ENCODE results near the gene ZNF488.
"Not testable (repeated sequence)": the region's sequence is repeated elsewhere in the genome, so short reads cannot be mapped to it uniquely, and the experiment has no call there.

The ZNF488 gene

DNA sequence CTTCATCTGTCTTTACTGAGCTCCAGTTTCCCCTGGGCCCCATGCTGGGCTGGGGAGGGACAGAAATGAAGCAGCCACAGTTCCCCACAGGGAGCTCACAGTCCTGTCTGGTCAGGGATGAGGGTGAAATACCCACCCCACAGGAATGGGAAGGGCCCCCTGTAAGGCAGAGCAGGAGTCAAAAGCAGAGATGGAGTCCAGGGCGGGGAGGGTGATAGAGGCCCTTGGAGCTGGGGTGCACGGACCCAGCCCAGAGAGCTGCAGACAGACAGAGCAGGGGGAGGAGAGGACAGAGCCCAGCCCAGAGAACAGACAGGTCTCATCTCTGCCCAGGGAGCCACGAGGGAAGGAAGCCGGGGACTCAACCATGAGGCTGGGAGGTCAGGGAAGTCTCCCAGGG lies 34.9 kb upstream of the ZNF488 start:
- H3K27ac ChIP-seq = no peak overlapping the region
- H3K9me3 ChIP-seq (ENCODE audit: low read depth, low read length) = no peaks in the 10 kb centered on the region
- no peak for DNase-seq (ENCODE audit: low read depth, low spot score)
- H3K9ac ChIP-seq (ENCODE audit: insufficient read length) = no peak overlapping the region
- TF ChIP-seq EZH2 (IDR thresholded peaks at IDR 0.05) (no peak), POLR2AphosphoS5 (IDR thresholded peaks at IDR 0.05; ENCODE audit: borderline replicate concordance, low read depth, low read length) (no peak), FOXP2 (optimal IDR thresholded peaks at IDR 0.05; ENCODE audit: control extremely low read depth, extremely low read length, insufficient read depth) (no peak)
- H3K4me3 ChIP-seq = no peak overlapping the region
- H3K36me3 ChIP-seq (ENCODE audit: insufficient read depth, low read length) = no peaks in the 10 kb centered on the region

DNA sequence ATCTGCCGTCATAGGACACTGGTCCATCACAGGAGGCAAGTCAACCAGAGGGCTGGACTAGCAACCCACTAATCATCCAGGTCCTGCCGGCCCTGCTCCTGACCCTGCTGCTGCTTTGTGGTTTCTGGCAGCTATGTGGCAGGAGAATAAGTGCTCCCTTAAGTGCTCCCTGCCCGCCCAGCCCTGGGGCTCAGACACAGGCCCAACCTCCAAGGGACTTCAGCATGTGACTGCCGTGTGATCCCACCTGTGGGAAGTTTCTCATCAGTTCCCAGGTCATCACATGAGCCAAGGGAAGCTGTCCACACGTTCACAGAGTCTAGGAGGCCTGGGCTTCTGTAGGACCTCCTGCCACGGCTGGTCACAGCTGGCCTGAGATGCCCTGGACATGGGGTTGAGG lies 34.2 kb upstream of the ZNF488 start:
- no peak overlapping the region for H3K9ac ChIP-seq (ENCODE audit: insufficient read length)
- no peak for DNase-seq (ENCODE audit: low read depth, low spot score)
- no peak overlapping the region for H3K27ac ChIP-seq
- no peak overlapping the region for H3K4me3 ChIP-seq
- no peak for TF ChIP-seq FOXP2 (optimal IDR thresholded peaks at IDR 0.05; ENCODE audit: control extremely low read depth, extremely low read length, insufficient read depth)
- TF ChIP-seq EZH2 (IDR thresholded peaks at IDR 0.05) = no peak
- TF ChIP-seq POLR2AphosphoS5 (IDR thresholded peaks at IDR 0.05; ENCODE audit: borderline replicate concordance, low read depth, low read length) = no peak
- no peaks in the 10 kb centered on the region for H3K9me3 ChIP-seq (ENCODE audit: low read depth, low read length)
- no peaks in the 10 kb centered on the region for H3K36me3 ChIP-seq (ENCODE audit: insufficient read depth, low read length)

DNA sequence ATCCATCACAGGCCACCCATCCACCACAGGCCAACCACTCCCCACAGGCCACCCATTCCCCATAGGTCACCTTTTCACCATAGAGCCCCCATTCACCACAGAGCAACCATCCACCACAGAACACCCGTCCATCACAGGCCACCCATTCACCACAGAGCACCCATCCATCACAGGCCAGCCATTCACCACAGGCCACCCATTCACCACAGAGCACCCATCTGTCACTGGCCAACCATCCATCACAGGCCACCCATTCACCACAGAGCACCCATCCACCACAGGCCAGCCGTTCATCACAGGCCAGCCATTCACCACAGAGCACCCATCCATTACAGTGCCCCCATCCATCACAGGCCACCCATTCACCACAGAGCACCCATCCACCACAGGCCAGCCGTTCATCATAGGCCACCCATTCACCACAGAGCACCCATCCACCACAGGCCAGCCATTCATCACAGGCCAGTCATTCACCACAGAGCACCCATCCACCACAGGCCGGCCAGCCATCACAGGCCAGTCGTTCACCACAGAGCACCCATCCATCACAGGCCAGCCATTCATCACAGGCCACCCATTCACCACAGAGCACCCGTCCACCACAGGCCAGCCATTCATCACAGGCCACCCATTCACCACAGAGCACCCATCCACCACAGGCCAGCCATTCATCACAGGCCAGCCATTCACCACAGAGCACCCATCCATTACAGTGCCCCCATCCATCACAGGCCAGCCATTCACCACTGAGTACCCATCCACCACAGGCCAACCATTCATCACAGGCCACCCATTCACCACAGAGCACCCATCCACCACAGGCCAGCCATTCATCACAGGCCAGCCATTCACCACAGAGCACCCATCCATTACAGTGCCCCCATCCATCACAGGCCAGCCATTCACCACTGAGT lies 32.5 kb upstream of the ZNF488 start:
- not testable (repeated sequence) for DNase-seq (ENCODE audit: low read depth, low spot score); H3K9me3 ChIP-seq (ENCODE audit: low read depth, low read length); H3K27ac ChIP-seq; H3K36me3 ChIP-seq (ENCODE audit: insufficient read depth, low read length); H3K9ac ChIP-seq (ENCODE audit: insufficient read length); H3K4me3 ChIP-seq

DNA sequence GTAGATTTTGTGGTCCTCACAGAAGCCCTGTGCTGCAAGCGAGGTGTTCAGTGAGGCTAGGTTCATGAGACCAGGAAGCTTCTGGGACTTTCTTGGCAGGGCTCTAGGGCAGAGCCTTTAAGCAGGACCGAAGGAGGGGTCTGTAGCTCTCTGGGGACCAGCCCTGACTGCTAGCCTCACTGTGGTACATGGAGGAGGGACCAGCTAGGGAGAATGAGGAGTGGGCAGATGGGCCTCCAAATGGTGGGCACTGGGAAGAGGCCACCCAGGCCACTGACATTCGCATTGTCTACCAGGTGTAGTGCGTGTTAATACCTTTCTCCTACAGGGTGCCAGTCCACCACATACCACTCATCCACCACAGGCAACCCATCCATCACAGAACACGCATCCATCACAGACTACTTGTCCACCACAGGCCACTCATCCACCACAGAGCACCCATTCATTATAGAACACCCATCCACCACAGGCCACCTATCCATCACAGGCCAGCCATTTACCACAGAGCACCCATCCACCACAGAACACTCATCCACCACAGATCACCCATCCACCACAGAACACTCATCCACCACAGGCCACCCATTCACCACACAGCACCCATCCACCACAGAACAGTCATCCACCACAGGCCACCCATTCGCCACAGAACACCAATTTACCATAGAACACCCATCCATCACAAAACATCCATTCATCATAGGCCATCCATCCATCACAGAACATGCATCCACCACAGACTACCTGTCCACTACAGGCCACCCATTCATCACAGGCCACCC lies 31.6 kb upstream of the ZNF488 start:
- no peak for TF ChIP-seq POLR2AphosphoS5 (IDR thresholded peaks at IDR 0.05; ENCODE audit: borderline replicate concordance, low read depth, low read length)
- no peak for TF ChIP-seq EZH2 (IDR thresholded peaks at IDR 0.05)
- TF ChIP-seq FOXP2 (optimal IDR thresholded peaks at IDR 0.05; ENCODE audit: control extremely low read depth, extremely low read length, insufficient read depth) = no peak
- H3K9ac ChIP-seq (ENCODE audit: insufficient read length) = no peak overlapping the region
- no peak overlapping the region for H3K27ac ChIP-seq
- H3K9me3 ChIP-seq (ENCODE audit: low read depth, low read length) = no peaks in the 10 kb centered on the region
- no peak for DNase-seq (ENCODE audit: low read depth, low spot score)
- H3K36me3 ChIP-seq (ENCODE audit: insufficient read depth, low read length) = no peaks in the 10 kb centered on the region
- no peak overlapping the region for H3K4me3 ChIP-seq

DNA sequence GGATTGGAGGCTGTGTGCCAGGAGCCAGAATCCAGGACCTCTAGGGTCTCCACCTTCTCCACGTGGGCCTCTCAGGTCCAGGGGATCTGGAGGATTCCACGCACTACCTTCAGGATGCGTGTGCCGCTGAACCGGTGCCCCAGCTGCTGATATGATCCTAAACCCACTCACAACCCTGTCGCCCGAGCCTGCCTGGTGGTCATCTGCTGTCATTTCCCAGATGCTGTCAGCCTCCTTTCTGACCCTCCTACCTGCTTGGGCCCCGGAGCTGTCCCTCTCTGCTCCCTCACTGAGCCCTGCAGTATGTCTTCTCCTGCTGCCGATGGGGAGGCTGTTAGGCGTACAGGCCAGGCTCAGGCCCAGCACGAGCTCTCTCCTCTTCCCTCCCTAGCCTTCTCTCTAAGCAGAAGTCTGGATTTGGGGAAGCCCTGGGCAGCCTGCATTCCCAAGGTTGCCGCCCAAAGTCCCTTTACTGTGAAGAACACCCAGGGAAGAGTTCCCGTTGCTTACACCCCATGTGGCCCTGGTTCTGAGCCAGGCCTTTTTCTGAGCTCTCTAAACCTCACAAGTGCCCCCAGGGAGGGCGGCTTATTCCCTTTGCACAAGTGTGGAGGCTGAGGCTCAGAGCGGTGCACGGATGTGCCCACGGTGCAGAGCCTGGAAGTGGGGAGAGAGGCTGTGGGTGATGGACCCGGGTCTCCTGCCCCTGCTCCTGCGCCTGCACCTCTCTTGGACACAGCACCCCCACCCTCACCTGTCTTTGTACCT lies 30.8 kb upstream of the ZNF488 start:
- TF ChIP-seq POLR2AphosphoS5 (IDR thresholded peaks at IDR 0.05; ENCODE audit: borderline replicate concordance, low read depth, low read length) (no peak), EZH2 (IDR thresholded peaks at IDR 0.05) (no peak), FOXP2 (optimal IDR thresholded peaks at IDR 0.05; ENCODE audit: control extremely low read depth, extremely low read length, insufficient read depth) (no peak)

DNA sequence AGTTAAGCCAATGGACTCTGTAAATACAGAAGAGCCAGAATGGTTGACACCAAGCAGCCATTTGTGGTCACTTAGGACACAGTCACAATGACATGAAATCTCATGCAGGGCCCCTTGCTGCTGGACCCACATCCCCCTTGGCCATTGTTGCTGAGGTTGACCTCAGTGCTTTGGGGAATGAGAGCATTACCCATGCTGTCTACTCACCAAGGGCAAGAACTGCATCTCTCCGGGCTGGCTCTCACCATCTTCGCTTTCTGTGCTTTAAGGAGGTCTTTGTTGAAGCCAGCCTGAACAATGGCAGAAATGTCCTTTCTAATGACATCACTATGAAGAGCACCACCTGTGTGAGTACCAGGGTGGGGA lies 30.1 kb upstream of the ZNF488 start:
- DNase-seq (ENCODE audit: low read depth, low spot score) = no peak
- H3K9ac ChIP-seq (ENCODE audit: insufficient read length) = no peak overlapping the region
- no peaks in the 10 kb centered on the region for H3K9me3 ChIP-seq (ENCODE audit: low read depth, low read length)
- H3K4me3 ChIP-seq = no peak overlapping the region
- no peaks in the 10 kb centered on the region for H3K36me3 ChIP-seq (ENCODE audit: insufficient read depth, low read length)
- TF ChIP-seq FOXP2 (optimal IDR thresholded peaks at IDR 0.05; ENCODE audit: control extremely low read depth, extremely low read length, insufficient read depth) (no peak), EZH2 (IDR thresholded peaks at IDR 0.05) (no peak), POLR2AphosphoS5 (IDR thresholded peaks at IDR 0.05; ENCODE audit: borderline replicate concordance, low read depth, low read length) (no peak)
- no peak overlapping the region for H3K27ac ChIP-seq

More for the DNA sequence above, 30.8 kb upstream of the ZNF488 start:
- H3K4me3 ChIP-seq = no peak overlapping the region
- no peaks in the 10 kb centered on the region for H3K9me3 ChIP-seq (ENCODE audit: low read depth, low read length)
- no peak overlapping the region for H3K9ac ChIP-seq (ENCODE audit: insufficient read length)
- no peak for DNase-seq (ENCODE audit: low read depth, low spot score)
- H3K27ac ChIP-seq = no peak overlapping the region
- H3K36me3 ChIP-seq (ENCODE audit: insufficient read depth, low read length) = no peaks in the 10 kb centered on the region

DNA sequence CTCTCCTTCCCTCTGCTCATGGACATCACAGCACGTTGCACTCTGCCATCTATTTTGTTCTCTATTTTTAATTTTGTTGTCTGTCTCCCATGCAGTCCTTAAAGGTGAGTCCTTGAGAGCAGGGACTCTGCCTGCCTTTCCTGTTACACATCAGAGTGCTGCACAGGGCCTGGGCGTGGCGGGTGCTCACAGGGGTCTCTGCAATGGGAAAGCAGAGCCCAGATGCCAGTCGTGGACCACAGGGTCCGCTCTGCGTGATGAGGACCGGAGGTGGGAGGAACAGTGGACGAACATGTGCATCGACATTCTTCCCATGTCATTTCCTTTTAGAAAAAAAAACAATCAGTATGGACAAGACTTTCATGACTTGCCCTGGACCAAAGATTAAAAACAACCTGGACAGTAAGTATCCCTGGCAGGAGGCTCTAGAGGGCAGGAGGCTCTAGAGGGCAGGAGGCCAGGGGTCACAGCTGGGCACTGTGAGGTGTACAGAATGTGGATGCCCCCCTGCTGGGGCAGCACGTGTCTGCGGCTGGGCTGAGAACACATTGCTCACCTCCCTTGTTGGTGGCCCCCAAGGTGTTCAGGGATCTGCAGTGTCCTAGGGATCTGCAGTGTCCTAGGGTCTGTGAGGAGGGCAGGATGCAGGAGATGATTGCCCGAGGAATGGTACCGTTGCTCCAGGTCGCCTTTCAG lies 29.6 kb upstream of the ZNF488 start:
- H3K36me3 ChIP-seq (ENCODE audit: insufficient read depth, low read length) = no peaks in the 10 kb centered on the region
- no peaks in the 10 kb centered on the region for H3K9me3 ChIP-seq (ENCODE audit: low read depth, low read length)
- no peak overlapping the region for H3K9ac ChIP-seq (ENCODE audit: insufficient read length)
- TF ChIP-seq EZH2 (IDR thresholded peaks at IDR 0.05) (no peak), FOXP2 (optimal IDR thresholded peaks at IDR 0.05; ENCODE audit: control extremely low read depth, extremely low read length, insufficient read depth) (no peak), POLR2AphosphoS5 (IDR thresholded peaks at IDR 0.05; ENCODE audit: borderline replicate concordance, low read depth, low read length) (no peak)
- H3K27ac ChIP-seq = no peak overlapping the region
- no peak for DNase-seq (ENCODE audit: low read depth, low spot score)
- H3K4me3 ChIP-seq = no peak overlapping the region

Measured in SK-N-MC (cell line).